SK-N-SH (cell line): ENCODE results near the gene GBX1. TPM values are rescaled to one million over a fixed set of nuclear protein-coding genes. Genes with fewer than 3 reads are reported as not detected.

Experiments
- CTCF ChIA-PET: fragments of 300-600, 350-600 bp; formaldehyde crosslinking; extraction: SDS; loops from one replicate; lab custom pipeline; 2021; lab: Yijun Ruan, JAX
- POLR2A ChIA-PET: fragments of 350-600 bp; sonication (Branson Sonifier 250); formaldehyde crosslinking; extraction: SDS; loops from one replicate; lab custom pipeline; 2020; ENCODE audit warnings: antibody characterized with exemption, inconsistent platforms; lab: Yijun Ruan, JAX
- DNase-seq: peaks from one replicate; pipeline ENCODE4 v3.0.0; 2012
- H2AFZ ChIP-seq: fragments of 200-600 bp; sonication (generic); 2 replicates; pipeline ENCODE4 v1.8.1; 2016; ENCODE audit warnings: antibody characterized with exemption, mild to moderate bottlenecking, low read depth
- H3F3A ChIP-seq: fragments of 200-600 bp; sonication (generic); replicated peaks from 2 replicates; pipeline ENCODE3; 2016; ENCODE audit warnings: antibody characterized with exemption, mild to moderate bottlenecking; ENCODE audit not compliant: insufficient read depth
- H3K27ac ChIP-seq, 2 experiments: fragments of 200-500 bp in 1 of 2; fragments of 200-600 bp in 1 of 2; sonication (Bioruptor generic) in 1 of 2; sonication (generic), shearing (Covaris generic) in 1 of 2; 2 replicates each; pipeline versions ENCODE4 v1.5.1 to v1.6.1; 2014 to 2016; ENCODE audit warnings: low read depth in 2 of 2, inconsistent platforms in 1 of 2, low read length in 1 of 2, mild to moderate bottlenecking in 1 of 2, mixed read lengths in 1 of 2
- H3K27me3 ChIP-seq: fragments of 200-600 bp; sonication (generic), shearing (Covaris generic); 2 replicates; pipeline ENCODE4 v1.6.1; 2016; ENCODE audit warnings: mixed run types; ENCODE audit not compliant: insufficient read depth
- H3K36me3 ChIP-seq, 2 experiments: fragments of 200-500 bp in 1 of 2; fragments of 200-600 bp in 1 of 2; sonication (Bioruptor generic) in 1 of 2; sonication (generic) in 1 of 2; replicated peaks in 1 of 2; 2 replicates each; pipeline versions ENCODE3 to v1.5.1; 2014 to 2016; ENCODE audit warnings: low read length in 1 of 2, mild to moderate bottlenecking in 1 of 2; ENCODE audit not compliant: insufficient read depth in 2 of 2, control insufficient read depth in 1 of 2
- H3K4me1 ChIP-seq, 2 experiments: fragments of 200-500 bp in 1 of 2; fragments of 200-600 bp in 1 of 2; sonication (Bioruptor generic) in 1 of 2; sonication (generic), shearing (Covaris generic) in 1 of 2; 2 replicates each; pipeline versions ENCODE4 v1.5.1 to v1.6.1; 2014 to 2016; ENCODE audit warnings: low read depth in 1 of 2, low read length in 1 of 2, mixed run types in 1 of 2; ENCODE audit not compliant: insufficient read depth in 2 of 2, control insufficient read depth in 1 of 2
- H3K4me2 ChIP-seq: fragments of 200-600 bp; sonication (generic), shearing (Covaris generic); 2 replicates; pipeline ENCODE4 v1.6.1; 2017; ENCODE audit warnings: mixed run types
- H3K4me3 ChIP-seq, 2 experiments: fragments of 200-500 bp in 1 of 2; fragments of 200-600 bp in 1 of 2; sonication (Bioruptor generic) in 1 of 2; sonication (generic), shearing (Covaris generic) in 1 of 2; 2 replicates each; pipeline versions ENCODE4 v1.5.1 to v1.8.1; 2014 to 2016; ENCODE audit warnings: low read depth in 2 of 2, inconsistent platforms in 1 of 2, low read length in 1 of 2, mild to moderate bottlenecking in 1 of 2, mixed read lengths in 1 of 2, moderate library complexity in 1 of 2
- H3K79me2 ChIP-seq: fragments of 200-600 bp; sonication (generic); 2 replicates; pipeline ENCODE4 v1.8.1; 2017; ENCODE audit warnings: mild to moderate bottlenecking; ENCODE audit not compliant: insufficient read depth
- H3K9ac ChIP-seq: fragments of 200-600 bp; sonication (generic); 2 replicates; pipeline ENCODE4 v1.6.1; 2017; ENCODE audit warnings: mixed run types
- H3K9me2 ChIP-seq: fragments of 200-600 bp; sonication (generic); 2 replicates; pipeline ENCODE4 v1.6.1; 2017; ENCODE audit warnings: mixed run types
- H3K9me3 ChIP-seq: fragments of 200-600 bp; sonication (generic); 2 replicates; pipeline ENCODE4 v1.6.1; 2017; ENCODE audit warnings: mixed run types, mild to moderate bottlenecking, moderate library complexity
- H4K20me1 ChIP-seq: fragments of 200-600 bp; sonication (generic); 2 replicates; pipeline ENCODE4 v1.6.1; 2017; ENCODE audit warnings: mild to moderate bottlenecking, mixed run types; ENCODE audit not compliant: insufficient read depth
- FOSL2 ChIP-seq: IDR thresholded peaks from 2 replicates; pipeline ENCODE4 v1.4.0; 2012; ENCODE audit warnings: low read depth, mild to moderate bottlenecking, moderate library complexity, borderline replicate concordance
- FOXM1 ChIP-seq: IDR thresholded peaks from 2 replicates; pipeline ENCODE4 v1.4.0; 2012; ENCODE audit warnings: low read depth, mild to moderate bottlenecking
- GABPA ChIP-seq: IDR thresholded peaks from 2 replicates; pipeline ENCODE4 v1.4.0; 2012; ENCODE audit warnings: low read depth, mild to moderate bottlenecking
- GATA2 ChIP-seq: sonication (generic); formaldehyde crosslinking; IDR thresholded peaks from 2 replicates; pipeline ENCODE4 v1.5.0; 2020; ENCODE audit warnings: mild to moderate bottlenecking, missing genetic modification reagents
- MAX ChIP-seq: IDR thresholded peaks from 2 replicates; pipeline ENCODE4 v1.4.0; 2012; ENCODE audit warnings: low read depth
- MEF2A ChIP-seq: IDR thresholded peaks from 2 replicates; pipeline ENCODE4 v1.4.0; 2012; ENCODE audit warnings: low read depth, borderline replicate concordance
- MXI1 ChIP-seq: IDR thresholded peaks from 2 replicates; pipeline ENCODE4 v1.6.1; 2012; ENCODE audit warnings: mild to moderate bottlenecking, low read depth, low read length, improper control_type of control experiment
- NFIC ChIP-seq: IDR thresholded peaks from 2 replicates; pipeline ENCODE4 v1.4.0; 2012; ENCODE audit warnings: borderline replicate concordance
- NRF1 ChIP-seq: IDR thresholded peaks from 2 replicates; pipeline ENCODE4 v1.6.1; 2012; ENCODE audit warnings: low read depth, mild to moderate bottlenecking, low read length
- POLR2AphosphoS5 ChIP-seq: IDR thresholded peaks from 2 replicates; pipeline ENCODE4 v1.6.1; 2012; ENCODE audit warnings: low read depth, low read length
- RAD21 ChIP-seq: IDR thresholded peaks from 2 replicates; pipeline ENCODE4 v1.6.1; 2012; ENCODE audit warnings: mild to moderate bottlenecking, low read length
- RCOR1 ChIP-seq: fragments of 150-350 bp; IDR thresholded peaks from 2 replicates; pipeline ENCODE4 v1.6.1; 2017; ENCODE audit warnings: antibody characterized with exemption, low read length
- RXRA ChIP-seq: IDR thresholded peaks from 2 replicates; pipeline ENCODE4 v1.4.0; 2012; ENCODE audit warnings: low read depth, mild to moderate bottlenecking, borderline replicate concordance
- TAF1 ChIP-seq: IDR thresholded peaks from 2 replicates; pipeline ENCODE4 v1.6.1; 2012; ENCODE audit warnings: low read depth, mild to moderate bottlenecking, low read length, moderate library complexity, borderline replicate concordance
- TCF12 ChIP-seq: IDR thresholded peaks from 2 replicates; pipeline ENCODE4 v1.4.0; 2012
- TEAD4 ChIP-seq: IDR thresholded peaks from 2 replicates; pipeline ENCODE4 v1.4.0; 2012; ENCODE audit warnings: mild to moderate bottlenecking, borderline replicate concordance; ENCODE audit not compliant: insufficient read depth
- WGBS: methylation state at CpG from one replicate; pipeline ENCODE4 v1.1.6; 2017; ENCODE audit warnings: low lambda C conversion rate; 5-methylcytosine and 5-hydroxymethylcytosine counted together
- polyA plus RNA-seq, 3 experiments: library from polyadenylated mRNA; depleted of rRNA; stranded (reverse); fragments of >200 nt; gene quantifications; 2 replicates each; pipeline ENCODE4 v1.2.3, GENCODE V29; 2012
- TF ChIP-seq, protein P1 (sequence below): IDR thresholded peaks from 2 replicates; pipeline ENCODE4 v1.4.0; 2012; ENCODE audit warnings: low read depth, borderline replicate concordance
- TF ChIP-seq, protein P2 (sequence below): fragments of 200-600 bp; sonication (generic); IDR thresholded peaks from 2 replicates; pipeline ENCODE4 v1.6.1; 2017; ENCODE audit warnings: antibody characterized with exemption, mild to moderate bottlenecking, moderate library complexity
- TF ChIP-seq, protein P3 (sequence below): fragments of 150-350 bp; IDR thresholded peaks from 2 replicates; pipeline ENCODE4 v1.6.1; 2017; ENCODE audit warnings: antibody characterized with exemption, low read length, low read depth, borderline replicate concordance

GBX1 gene
- polyA plus RNA-seq, 1 of the 3 experiments (the other 2 are of a cell fraction), result not detected

DNA sequence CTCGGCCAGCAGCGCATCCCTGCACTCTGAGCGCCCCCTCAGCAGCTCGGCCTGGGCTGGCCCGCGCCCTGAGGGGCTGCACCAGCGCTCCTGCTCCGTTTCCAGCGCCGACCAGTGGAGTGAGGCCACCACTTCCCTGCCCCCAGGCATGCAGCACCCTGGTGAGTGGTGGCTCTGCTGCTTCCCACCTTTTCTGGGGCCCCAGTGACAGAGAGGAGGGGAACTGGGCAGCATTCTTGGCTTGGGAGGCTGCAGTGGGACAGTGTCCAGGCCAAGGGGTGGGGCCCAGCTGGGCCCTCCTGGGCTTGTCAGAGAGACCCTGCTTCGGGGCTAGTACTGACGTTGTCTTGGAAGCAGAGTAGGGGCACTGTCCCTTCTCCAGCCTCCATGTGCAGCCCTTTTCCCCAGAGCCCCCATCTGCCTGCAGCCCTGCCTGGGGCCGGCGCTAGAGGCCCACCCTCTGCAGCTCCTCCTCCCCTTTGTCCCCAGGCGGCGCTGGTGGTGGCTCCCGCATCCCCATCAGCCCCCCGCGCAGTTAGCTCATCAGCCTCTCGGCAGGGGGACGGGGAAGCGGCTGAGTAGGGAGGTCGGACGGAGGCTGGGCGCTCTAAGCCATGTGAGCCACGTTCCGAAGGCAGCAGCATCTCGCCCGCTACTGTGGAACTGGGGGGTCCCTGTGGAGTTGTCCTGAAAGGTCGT, 29.2 kb downstream of the GBX1 start:
- Histone ChIP-seq H3K4me1 (peaks cover 0 to 14% of the 10 kb centered on the region in 2 experiments; a peak in 1 of 4 replicates), H3K4me3 (no peak overlapping the region), H3K27ac (no peak overlapping the region; a peak in 1 of 4 replicates), H4K20me1 (no peaks in the 10 kb centered on the region), H3K36me3 (peaks cover 11 to 93% of the 10 kb centered on the region in 2 experiments), H3K27me3 (no peaks in the 10 kb centered on the region), H3K9me3 (no peaks in the 10 kb centered on the region), H3K9ac (no peak overlapping the region), H3F3A (no peaks in the 10 kb centered on the region), H2AFZ (no peak overlapping the region), H3K79me2 (no peaks in the 10 kb centered on the region), H3K9me2 (no peaks in the 10 kb centered on the region), H3K4me2 (no peak overlapping the region)
- POLR2A ChIA-PET, result no interaction called here
- peak; percentile 63 for DNase-seq
- whole genome bisulfite sequencing, result 96% methylated on average over 19 of the region's 30 CpGs
- TF ChIP-seq NFIC, result no peak
- no peak for TF ChIP-seq RXRA
- TF ChIP-seq MXI1, result no peak
- TF ChIP-seq, protein P1, sequence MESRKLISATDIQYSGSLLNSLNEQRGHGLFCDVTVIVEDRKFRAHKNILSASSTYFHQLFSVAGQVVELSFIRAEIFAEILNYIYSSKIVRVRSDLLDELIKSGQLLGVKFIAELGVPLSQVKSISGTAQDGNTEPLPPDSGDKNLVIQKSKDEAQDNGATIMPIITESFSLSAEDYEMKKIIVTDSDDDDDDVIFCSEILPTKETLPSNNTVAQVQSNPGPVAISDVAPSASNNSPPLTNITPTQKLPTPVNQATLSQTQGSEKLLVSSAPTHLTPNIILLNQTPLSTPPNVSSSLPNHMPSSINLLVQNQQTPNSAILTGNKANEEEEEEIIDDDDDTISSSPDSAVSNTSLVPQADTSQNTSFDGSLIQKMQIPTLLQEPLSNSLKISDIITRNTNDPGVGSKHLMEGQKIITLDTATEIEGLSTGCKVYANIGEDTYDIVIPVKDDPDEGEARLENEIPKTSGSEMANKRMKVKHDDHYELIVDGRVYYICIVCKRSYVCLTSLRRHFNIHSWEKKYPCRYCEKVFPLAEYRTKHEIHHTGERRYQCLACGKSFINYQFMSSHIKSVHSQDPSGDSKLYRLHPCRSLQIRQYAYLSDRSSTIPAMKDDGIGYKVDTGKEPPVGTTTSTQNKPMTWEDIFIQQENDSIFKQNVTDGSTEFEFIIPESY, result no peak
- no peak for TF ChIP-seq POLR2AphosphoS5
- no peak for TF ChIP-seq GATA2 (CRISPR knock-in tag)
- no peak for TF ChIP-seq GABPA
- TF ChIP-seq RAD21, result no peak
- TF ChIP-seq FOXM1, result no peak
- TF ChIP-seq, protein P2, sequence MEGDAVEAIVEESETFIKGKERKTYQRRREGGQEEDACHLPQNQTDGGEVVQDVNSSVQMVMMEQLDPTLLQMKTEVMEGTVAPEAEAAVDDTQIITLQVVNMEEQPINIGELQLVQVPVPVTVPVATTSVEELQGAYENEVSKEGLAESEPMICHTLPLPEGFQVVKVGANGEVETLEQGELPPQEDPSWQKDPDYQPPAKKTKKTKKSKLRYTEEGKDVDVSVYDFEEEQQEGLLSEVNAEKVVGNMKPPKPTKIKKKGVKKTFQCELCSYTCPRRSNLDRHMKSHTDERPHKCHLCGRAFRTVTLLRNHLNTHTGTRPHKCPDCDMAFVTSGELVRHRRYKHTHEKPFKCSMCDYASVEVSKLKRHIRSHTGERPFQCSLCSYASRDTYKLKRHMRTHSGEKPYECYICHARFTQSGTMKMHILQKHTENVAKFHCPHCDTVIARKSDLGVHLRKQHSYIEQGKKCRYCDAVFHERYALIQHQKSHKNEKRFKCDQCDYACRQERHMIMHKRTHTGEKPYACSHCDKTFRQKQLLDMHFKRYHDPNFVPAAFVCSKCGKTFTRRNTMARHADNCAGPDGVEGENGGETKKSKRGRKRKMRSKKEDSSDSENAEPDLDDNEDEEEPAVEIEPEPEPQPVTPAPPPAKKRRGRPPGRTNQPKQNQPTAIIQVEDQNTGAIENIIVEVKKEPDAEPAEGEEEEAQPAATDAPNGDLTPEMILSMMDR, result no peak
- no peak for TF ChIP-seq MEF2A
- TF ChIP-seq, protein P3, sequence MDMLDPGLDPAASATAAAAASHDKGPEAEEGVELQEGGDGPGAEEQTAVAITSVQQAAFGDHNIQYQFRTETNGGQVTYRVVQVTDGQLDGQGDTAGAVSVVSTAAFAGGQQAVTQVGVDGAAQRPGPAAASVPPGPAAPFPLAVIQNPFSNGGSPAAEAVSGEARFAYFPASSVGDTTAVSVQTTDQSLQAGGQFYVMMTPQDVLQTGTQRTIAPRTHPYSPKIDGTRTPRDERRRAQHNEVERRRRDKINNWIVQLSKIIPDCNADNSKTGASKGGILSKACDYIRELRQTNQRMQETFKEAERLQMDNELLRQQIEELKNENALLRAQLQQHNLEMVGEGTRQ, result no peak
- TF ChIP-seq TAF1, result no peak
- no peak for TF ChIP-seq TEAD4
- no peak for TF ChIP-seq MAX
- TF ChIP-seq RCOR1, result no peak
- no peak for TF ChIP-seq TCF12
- no peak for TF ChIP-seq NRF1
- TF ChIP-seq FOSL2, result no peak
- CTCF ChIA-PET, result interaction anchor here (0.9 to 10.0 kb wide), 8 partner anchors 10 to 106 kb away, joined by 3 to 73 read pairs (median 11); partner anchors contain the start of gene GBX1
